AG09309 (cell line): Measurements from ENCODE around the gene SIRT6.

Experiments used
- DNase-seq: peaks from one replicate; pipeline ENCODE4 v3.0.0-alpha.2; 2010; ENCODE audit warnings: low read depth
- H3K4me3 ChIP-seq: 2 replicates; pipeline ENCODE4 v1.5.1; 2011; ENCODE audit warnings: mild to moderate bottlenecking, low read depth, low read length, moderate library complexity; ENCODE audit not compliant: control insufficient read depth
- TF ChIP-seq, protein P1 (sequence below): IDR thresholded peaks from 2 replicates; pipeline ENCODE4 v1.5.1; 2011; ENCODE audit warnings: mild to moderate bottlenecking, low read depth, low read length, inconsistent platforms; ENCODE audit not compliant: insufficient read depth, control insufficient read depth; ENCODE audit errors: missing control alignments

SIRT6 gene

DNA sequence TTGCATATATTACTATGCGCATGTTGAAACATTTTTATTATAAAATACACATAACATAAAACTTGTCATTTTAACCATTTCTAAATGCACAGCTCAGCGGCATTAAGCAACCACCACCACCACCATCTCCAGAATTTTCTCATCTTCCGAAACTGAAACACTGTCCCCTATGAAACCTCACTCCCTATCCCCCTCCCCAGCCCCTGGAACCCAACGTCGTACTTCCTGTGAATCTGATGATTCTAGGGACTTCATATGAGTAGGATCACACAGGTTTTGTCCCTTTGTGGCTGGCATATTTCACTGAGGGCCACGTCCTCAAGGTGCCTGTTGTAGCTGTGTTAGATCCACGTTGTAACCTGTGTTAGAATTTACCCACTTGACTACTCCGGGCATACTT is 57.7 kb downstream of the SIRT6 start:
- no peak for DNase-seq
- TF ChIP-seq, protein P1, sequence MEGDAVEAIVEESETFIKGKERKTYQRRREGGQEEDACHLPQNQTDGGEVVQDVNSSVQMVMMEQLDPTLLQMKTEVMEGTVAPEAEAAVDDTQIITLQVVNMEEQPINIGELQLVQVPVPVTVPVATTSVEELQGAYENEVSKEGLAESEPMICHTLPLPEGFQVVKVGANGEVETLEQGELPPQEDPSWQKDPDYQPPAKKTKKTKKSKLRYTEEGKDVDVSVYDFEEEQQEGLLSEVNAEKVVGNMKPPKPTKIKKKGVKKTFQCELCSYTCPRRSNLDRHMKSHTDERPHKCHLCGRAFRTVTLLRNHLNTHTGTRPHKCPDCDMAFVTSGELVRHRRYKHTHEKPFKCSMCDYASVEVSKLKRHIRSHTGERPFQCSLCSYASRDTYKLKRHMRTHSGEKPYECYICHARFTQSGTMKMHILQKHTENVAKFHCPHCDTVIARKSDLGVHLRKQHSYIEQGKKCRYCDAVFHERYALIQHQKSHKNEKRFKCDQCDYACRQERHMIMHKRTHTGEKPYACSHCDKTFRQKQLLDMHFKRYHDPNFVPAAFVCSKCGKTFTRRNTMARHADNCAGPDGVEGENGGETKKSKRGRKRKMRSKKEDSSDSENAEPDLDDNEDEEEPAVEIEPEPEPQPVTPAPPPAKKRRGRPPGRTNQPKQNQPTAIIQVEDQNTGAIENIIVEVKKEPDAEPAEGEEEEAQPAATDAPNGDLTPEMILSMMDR = no peak
- peak overlapping the region; percentile 66 for H3K4me3 ChIP-seq
